HG03064 (cell line): ENCODE measurements around the gene RIT2.

Experiments used
- ATAC-seq: cut with Tn5 transposase; IDR thresholded peaks from one replicate; pipeline ENCODE4 v1.9.1; 2021; ENCODE audit warnings: low read depth; ENCODE audit not compliant: unreplicated experiment

The RIT2 gene

DNA sequence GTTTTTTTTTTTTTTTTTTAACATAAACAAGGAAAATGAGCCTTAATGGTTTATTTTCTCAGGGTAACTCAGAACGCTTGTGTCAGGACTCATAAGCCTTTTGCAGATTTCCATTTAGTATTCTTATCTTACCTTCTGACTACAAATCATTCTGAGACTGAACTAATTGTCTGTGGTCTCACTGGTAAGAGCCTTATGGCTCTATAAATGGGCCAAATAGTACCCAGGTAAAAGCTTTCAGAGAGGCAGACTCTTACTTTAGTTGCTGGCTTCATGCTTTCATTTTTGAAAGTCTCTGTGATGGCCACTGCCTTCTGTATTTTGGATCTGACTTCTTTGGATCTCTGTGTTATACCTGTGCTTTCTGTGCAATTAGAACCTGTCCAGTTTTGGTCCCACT is 403.4 kb downstream of the RIT2 start:
- ATAC-seq, result no peak

DNA sequence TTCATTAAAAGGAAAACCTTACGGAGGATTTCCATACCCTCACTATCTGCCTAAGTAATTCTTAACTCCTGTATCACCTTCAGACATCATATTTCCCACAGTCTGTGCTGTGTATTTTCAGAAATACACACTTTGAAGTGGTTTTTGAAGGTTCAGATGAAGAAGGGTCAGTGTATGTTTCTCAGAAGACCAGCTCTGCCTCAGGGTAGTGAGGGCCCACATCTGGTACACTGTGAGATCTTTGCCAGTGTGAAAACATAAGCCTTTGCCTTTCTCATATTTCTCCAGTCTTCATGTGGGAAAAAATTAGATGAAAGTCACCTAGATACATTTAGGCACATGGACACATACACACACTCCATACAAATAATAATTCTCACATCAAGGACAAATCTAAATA is 408.4 kb downstream of the RIT2 start:
- no peak for ATAC-seq

DNA sequence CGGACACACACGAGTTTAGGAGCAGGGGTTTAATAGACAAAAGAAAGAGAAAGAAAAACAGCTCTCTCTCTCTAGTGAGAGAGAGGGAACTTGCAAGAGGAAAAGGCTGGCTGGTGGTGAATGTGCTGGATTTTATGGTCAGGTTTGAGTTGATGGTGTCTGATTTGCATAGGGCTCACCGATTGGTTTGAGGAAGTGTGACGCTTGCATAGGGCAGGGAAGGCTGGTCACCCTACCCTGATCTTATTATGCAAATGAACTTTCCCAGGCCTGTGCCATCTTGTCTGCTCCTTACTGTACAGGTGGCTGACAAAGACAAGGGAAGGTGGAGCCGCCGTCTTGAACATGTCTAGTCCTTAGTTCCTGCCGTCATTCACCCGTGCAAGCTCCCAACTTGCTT is 408.9 kb downstream of the RIT2 start:
- no peak for ATAC-seq

DNA sequence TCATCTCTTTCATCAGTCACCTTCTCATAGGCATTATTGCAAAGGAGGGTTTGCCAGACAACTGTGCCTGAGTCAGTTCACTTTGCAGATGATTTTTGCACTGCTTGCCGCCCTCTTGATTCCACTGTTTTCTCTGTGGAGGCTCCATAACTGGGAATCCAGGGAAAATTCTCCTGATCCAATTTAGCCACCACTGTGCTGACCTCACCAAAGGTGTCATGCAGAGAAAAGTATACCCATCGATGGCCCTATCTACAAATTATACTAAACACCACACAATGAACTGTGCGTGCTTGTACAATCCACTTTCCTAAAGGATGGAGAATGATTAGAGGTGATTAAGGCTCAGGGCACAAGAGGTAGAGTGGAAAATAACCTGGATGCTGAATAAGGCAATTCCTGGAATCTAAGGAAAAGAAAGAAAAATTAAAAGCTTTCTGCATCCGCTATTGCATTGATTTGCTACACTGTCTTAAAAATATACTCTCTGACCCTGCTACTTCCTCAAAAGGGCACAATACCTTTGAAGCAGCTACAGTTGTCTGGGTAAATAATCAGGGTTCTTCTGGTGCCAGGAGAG is 409.4 kb downstream of the RIT2 start:
- no peak for ATAC-seq
